Hippocampal formation (tissue), 2 donors: ENCODE results near the gene MLLT3.

Experiments used
- DNase-seq, 2 donors: peaks; one replicate each; lab custom pipeline; 2025; lab: John Stamatoyannopoulos, UW

Gene MLLT3

DNA sequence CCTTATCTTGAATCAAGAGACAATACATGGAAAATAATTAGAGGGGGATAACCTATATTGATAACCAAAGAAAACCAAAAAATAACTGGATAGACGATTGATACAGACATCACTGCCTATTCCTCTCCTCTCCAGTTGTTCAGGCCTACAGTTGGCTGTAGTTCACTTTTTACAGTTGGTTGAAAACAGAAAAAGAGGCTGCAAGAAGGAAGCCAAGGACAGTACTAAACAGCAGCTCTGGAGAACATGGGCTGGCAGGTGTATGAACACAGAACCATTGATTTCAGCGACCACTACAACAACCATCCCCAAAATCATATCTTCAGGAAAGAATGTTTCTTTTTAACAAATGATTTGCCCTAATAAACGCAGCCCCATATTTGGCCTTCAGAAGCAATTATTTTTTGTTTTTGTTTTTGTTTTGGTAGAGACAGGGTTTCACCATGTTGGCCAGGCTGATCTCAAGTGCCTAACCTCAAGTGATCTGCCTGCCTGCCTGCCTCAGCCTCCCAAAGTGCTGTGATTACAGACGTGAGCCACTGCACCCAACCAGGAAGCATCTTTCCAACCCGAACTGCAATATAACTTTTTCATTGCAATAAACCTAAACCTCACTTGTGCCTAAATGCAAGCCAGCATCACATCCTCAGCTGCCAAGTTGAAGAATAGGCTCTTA is 64.3 kb downstream of the MLLT3 start:
- DNase-seq = no peak

DNA sequence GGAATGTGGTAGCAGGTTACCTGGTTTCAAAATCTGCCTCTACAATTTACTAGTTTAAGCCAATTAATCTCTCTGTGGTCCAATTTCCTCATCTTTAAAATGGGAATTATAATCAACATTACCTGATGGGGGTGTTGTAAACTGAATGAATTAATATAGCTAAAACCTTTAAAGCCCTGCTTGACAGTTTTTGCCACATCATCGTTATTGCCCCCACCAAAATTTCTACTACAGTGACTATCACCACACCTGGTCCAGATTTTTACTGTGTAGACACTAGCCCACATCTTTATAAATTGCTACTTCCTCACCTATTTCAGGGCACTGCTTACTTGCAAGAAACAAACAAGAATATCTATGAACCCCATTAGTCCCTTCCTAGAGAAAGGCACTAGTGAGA is 65.0 kb downstream of the MLLT3 start:
- DNase-seq = no peak

DNA sequence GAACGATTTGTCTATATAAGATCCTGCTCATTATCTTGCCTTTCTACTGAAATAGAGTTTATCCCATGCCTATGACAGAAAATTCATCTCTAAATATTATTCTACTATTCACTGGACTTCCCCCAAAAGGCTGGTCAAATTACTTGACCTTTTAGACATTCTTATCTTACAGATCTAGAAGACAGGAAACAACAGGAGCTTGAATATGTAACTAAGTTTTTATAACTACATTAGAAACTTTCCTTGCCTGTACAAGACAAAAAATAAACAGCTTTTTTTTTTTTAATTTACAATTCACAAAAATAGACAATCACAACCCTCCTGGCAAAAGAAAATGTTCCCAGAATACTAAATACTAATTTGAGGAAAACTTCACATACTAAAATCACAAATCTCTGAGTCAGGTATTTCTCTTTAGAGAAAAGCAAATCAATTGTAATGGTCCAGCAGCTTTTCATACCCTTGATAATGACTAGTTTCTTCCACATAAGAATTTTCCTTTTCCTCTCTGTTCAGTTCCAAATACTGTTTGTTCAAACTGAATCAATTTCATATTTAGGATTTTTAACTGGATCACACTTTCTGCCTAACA is 68.6 kb downstream of the MLLT3 start:
- DNase-seq = no peak

DNA sequence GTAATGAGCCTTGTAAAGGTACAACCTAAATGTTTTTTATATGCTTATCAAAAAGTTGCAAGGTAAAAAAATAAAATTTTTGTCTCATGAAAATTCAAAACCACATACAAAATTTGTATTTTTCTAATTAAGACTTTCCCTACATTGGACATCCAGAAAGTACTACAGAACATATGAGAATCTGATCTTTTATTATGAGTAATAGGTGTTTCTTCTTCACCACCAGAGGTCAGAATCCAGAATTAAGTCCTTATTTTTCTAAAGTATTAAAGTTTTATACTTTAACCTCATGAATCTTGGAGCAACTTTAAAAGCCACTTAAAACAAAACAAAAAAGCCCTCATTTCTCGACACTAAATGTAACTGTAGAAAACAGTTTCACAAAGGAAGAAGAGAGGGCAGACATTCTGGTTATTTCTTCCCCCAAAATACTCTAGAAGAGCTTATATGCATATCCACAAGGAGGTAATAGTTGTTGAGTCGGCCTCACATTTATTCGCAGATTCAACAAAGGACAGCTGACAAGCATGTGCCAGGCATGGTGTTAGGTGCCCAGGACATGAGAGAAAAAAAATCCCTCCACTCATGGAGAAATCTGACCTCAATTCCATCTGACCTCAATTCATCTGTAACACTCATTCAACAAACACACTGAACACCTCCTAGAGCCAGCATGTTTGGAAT is 69.3 kb downstream of the MLLT3 start:
- no peak for DNase-seq

DNA sequence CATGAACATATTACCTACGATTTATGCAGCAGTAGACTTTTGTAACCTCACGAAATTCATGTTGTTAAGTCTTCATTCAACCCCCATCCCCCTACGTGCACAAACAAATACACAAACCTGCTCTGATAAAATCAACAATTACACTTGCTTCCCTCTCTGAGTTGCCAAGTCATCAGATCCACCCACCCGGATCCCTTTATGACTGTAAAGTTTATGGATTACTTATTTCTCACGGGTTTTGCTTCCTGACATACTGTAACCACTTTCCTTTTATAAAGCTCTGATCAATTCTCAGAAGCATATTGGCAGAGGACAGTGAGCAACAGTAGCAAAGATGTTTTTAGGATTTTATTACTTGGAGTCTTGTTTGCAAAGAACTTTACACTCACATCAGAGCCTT is 70.5 kb downstream of the MLLT3 start:
- no peak for DNase-seq

DNA sequence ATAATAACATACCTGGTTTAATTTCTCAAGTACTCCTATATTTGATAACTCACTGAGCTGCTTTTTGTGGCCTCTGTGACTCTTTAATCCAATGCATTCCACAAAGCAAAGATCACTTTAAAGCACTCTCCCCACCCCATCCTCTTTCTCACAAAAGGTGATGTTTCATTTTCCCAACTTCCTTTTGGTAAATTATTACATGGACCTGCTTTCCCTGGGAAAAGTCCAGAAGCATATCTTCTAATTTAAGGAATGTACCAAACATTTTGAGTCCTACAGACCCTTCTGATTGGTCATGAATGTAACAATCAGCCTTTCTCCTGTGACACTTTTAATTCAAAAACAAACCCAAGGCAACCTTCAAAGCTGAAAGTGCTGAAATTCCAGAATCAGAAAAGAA is 71.1 kb downstream of the MLLT3 start:
- DNase-seq = no peak

DNA sequence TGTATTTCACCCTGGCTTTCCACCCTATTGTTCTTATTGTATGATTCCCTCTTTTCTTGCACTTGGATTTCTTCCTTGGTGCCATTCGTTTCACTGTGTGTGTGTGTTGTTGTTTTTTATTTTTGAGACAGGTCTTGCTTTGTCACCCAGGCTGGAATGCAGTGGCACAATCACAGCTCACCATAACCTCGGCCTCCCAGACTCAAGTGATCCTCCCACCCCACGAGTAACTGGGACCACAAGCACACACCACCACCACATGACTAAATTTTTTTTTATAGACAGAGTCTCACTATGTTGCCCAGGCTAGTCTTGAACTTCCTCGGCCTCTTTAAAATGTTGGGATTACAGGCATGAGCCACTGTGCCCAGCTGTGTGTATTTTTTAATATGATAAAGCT is 72.0 kb downstream of the MLLT3 start:
- DNase-seq = no peak

DNA sequence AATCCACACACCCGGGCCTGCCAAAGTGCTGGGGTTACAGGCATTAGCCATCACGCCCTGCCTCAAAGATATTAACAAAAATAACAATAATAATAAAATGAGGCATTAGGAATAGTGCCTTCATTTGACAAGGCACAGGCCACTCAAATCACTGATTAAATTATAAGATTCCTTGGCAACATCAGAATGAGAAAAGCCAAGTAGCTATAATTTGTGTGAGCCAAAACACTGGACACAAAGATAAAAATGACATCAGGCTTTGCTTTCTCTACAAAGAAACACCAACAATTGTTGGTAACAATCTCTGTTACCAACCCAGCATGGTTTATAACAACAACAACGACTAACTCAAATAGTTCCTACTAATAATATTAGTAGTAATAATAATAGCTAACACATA is 73.2 kb downstream of the MLLT3 start:
- DNase-seq = no peak

DNA sequence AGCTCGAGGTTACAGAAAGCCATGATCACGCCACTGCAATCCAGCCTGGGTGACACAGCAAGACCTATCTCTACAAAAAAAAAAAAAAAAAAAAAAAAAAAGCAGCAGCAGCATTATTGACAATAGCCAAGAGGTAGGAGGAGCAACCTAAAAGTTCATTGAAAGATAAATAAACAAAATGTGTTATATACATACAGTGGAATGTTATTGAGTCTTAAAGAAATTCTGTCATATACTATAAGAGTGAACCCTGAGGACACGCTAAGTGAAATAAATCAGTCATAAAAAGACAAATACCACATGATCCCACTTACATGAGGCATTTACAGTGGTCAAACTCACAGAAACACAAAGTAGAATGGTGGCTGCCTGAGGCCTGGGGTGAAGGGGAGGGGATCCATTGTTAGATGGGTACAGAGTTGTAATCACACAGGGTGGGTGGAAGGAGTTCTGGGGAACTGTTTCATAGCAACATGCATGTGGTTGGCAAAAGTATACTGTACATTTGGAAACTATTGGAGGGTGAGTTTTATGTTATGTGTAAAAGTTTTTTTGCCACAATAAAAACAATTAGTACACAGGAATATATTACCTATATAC is 77.2 kb downstream of the MLLT3 start:
- no peak for DNase-seq

DNA sequence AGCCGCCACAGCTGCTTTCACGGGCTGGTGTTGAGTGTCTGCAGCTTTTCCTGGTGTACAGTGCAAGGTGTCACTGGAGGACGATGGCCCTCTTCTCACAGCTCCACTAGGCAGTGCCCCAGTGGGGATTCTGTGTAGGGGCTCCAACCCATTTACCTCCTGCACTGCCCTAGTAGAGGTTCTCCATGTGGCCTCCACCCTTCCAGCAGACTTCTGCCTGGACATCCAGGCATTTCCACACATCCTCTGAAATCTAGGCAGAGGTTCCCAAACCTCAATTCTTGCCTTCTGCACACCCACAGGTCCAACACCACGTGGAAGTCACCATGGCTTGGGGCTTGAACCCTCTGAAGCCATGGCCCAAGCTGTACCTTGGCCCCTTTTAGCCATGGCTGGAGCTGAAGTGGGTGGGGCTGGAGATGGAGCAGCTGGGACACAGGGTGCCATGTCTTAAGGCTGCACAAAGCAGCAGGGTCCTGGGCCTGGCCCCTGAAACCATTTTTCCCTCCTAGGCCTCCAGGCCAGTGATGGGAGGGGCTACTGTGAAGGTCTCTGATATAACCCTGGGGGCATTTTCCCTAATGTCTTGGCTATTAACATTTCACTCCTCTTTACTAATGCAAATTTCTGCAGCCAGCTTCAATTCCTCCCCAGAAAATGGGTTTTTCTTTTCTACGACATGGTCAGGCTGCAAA is 82.0 kb downstream of the MLLT3 start:
- no peak for DNase-seq

DNA sequence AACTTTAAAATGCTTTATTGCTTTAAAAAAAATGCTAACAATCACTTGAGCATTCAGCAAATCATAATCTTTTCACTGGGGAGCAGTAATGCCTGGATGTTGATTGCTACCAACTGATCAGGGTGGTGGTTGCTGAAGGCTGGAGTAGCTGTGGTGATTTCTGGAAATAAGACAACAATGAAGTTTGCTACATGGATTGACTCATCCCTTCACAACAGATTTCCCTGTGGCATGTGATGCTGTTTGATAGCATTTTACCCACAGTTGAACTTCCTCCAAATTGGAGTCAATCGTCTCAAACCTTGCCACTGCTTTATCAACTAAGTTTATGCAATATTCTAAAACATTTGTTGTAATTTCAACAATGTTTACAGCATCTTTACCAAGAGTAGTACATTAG is 83.3 kb downstream of the MLLT3 start:
- no peak for DNase-seq

DNA sequence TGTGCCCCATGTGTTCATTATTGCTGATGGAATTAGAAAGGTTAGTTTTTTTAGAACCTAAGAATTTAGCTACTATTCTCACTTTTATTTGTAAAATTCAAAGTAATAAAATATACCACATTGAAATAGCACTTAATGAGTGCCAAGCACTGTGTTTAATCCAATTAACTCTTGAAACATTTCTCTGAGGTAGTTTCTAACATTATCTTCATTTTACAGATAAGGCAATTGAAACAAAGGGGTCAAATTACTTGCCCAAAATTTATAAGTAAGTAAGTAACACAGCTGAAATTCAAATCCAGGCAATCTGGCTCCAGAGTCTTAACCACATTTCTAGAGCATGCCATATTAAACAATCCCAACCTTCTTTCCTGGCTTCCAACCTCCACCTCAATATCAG is 84.2 kb downstream of the MLLT3 start:
- DNase-seq = no peak

DNA sequence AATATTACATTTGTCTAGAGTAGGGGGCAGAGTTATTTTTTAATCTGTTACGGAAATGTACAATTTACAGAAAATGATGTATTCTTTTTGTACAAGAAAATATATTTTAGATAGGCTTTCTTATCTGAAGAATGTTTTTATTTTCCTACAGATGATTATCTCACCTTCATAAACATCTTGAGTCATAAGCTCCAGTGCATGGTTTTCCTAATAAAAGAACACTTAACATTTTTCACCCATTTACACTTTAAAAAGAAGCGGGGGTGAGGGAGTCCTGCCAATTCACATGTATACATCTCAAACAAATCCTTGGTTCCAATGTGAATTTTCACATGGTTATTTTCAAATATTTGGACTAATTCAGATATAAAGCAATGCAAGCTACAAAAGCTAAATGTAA is 85.0 kb downstream of the MLLT3 start:
- DNase-seq = no peak

DNA sequence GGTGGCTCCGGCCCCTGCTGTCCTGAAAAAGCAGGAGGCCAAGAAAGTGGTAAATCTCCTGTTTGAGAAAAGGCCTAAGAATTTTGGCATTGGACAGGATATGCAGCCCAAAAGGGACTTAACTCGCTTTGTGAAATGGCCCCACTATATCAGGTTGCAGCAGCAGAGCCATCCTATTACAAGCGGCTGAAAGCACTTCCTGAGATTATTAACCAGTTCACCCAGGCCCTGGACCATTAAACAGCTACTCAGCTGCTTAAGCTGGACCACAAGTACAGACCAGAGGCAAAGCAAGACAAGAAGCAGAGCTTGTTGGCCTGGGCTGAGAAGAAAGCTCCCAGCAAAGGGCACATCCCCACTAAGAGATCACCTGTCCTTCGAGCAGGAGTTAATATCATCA is 89.7 kb downstream of the MLLT3 start:
- DNase-seq = no peak

DNA sequence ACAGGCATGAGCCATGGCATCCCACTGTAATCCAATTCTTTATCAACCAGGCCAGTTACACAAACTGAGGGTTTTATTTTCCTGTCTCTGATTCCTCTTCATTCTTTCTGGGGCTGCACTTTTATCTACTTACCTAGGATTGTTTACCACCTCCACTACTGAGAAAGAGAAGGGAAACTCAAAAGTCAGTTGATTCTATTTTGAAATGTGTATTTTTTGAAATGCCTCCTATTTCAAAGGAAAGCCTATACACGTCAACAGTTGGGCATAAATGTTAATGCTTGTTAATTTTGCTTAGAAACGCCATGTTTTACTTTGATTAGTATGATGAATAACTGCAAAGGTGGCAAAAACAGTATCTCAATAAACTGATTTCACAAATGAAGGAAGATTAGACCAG is 92.5 kb downstream of the MLLT3 start:
- no peak for DNase-seq

DNA sequence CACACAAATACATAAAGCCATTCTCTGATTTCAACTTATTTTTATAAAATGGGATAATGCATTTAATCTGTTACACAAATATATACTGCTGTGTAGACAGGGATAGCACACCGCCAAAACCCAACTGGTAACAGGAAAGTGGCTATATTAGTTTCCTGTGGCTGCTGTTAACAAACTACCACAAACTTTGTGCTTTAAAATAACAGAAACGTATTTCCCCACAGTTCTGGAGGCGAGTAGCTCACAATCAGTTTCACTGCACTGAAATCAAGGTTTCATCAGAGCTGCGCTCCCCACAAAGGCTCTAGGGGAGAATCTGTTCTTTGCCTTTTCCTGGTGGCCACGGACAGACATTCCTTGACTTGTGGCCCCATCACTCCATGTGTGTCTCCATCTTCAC is 94.0 kb downstream of the MLLT3 start:
- no peak for DNase-seq

DNA sequence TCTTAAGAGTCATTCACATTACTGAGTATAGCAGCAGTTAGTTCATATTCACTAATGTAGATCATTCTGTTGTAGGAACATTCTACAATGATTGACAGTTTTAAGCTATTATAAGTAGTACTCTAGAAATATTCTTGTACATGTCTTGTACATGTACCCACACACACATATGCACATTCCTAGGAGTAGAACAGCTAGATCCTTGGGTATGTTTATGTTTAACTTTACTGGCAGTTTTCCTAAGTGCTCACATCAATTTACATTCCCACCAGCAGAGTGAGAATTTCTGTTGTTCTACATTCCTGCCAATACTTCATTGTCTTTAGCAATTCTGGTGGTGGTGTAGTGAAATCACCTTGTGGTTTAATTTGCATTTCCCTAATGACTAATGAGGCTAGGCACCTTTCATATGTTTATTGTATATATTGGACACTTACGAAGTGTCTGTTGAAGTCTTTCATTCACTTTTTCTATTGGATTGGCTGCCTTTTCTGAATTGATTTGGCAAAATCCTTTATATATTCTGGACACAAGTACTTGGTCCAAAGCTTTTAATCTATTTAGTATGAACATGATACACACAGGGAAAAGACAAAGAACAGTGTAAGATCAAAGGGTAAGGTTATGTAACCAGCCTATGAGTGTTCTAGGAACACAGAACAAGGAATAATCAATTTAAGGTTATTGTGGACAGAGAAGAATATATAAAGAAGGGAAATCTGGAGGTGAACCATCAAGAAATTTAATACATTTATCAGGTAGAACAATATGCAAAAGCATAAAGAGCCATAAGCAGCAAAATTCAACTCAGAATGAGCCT is 95.6 kb downstream of the MLLT3 start:
- no peak for DNase-seq

DNA sequence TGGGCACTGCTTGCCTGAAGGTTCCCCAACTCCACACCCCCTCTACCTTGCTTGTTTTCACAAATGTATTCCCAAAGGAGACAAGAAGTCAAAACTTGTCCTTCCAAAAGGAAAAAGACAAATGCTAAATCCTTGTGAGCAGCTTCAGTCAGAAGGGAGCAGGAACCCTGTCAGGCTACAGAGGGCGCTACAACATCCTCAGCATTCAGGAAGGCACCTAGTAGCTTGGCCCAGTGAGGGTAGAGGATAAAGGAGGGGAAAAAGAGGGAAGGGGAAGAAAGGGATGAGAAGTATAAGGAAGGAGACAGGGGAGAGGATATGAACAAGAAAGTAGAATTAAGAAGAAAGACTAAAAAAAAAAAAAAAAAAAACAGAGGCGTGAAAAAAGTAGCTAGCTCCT is 97.5 kb downstream of the MLLT3 start:
- DNase-seq = no peak

DNA sequence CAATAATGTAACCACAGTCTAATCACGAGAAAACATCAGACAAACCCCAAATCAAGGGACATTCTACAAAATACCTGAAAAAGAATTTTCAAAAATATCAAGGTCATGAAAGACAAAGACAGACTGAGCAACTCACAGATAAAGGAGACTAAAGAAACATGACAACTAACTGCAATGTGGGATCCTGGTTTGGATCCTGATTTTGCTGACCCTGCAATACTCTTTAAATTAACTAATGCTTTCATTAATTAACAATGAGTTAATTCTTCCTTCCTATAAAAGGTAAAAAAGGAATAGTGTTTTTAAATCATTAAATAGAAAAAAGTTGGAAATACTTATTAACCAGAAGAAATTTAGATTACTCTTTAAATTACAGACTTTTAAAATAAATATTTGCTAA is 103.6 kb downstream of the MLLT3 start:
- DNase-seq = no peak

DNA sequence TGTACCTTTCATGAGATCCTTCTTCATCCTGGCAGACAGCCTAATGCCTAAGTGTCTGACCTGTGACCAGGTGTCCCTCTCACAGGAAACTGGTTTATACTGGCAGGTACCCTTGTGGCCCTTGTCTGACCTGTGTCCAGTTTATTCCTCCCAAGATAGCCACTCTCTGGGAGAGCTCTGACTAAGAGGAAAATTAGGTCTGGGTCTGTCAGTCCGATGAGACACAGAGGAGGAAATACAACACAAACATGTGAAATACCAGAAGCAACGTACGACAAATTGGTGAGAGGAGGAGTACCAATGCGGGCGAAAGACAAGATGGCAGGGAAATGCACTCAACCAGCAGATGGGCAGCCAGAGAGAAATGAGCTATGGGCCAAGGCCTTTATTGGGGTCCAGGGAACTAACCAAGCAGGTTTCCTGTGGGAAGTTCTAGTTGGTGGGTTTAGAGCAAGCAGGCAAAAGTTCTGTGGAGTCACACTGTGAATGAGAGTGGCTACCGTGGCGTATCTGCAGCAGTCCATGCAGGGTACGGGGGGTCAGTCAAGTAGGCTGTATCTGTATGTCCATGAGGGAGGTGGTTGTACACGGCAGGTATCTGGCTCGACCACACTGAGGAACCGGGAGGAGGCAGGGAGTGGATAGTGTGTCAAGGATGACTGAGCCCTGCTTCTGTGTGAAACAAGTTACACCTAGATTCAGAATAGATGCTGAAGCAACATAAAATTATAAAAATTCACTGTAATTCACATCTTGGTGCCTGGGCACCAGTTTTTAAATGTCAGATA is 109.0 kb downstream of the MLLT3 start:
- no peak for DNase-seq

DNA sequence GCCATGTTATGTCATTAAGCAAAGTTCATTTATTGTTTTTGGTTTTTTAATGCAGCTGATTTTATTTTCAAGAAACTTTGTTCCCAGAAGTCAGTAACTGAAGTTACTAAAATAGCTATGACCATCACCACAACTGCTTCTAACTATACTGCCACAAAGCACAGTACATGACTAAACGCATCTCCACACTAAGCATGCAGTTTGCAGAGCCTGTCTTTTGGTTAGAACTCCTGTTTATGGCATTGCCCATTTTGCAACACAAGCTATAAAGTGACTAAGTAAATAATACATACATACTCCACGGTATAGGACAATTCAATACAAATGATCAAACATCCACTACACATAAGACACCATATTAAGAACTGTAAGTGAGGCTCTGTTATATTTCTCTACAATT is 109.7 kb downstream of the MLLT3 start:
- no peak for DNase-seq
